B cell (primary cell): ENCODE data around the gene COL4A3. TPM values are rescaled to one million over a fixed set of nuclear protein-coding genes. Genes with fewer than 3 reads are reported as not detected.
"Not testable (repeated sequence)": the region's sequence is repeated elsewhere in the genome, so short reads cannot be mapped to it uniquely, and the experiment has no call there.

ENCODE experiments used
- ATAC-seq: fragments of 200-7000 bp; cut with Tn5 transposase; one replicate; pipeline ENCODE4 v1.10.0; 2021; ENCODE audit warnings: low read depth, mild to moderate bottlenecking, moderate number of reproducible peaks, moderate library complexity
- CTCF ChIA-PET: fragments of 350-600 bp; sonication (Branson Sonifier 250); formaldehyde crosslinking; loops from one replicate; lab custom pipeline; 2021; ENCODE audit warnings: antibody characterized with exemption, inconsistent platforms; lab: Charles Lee
- POLR2A ChIA-PET: fragments of 350-600 bp; sonication (Branson Sonifier 250); formaldehyde crosslinking; loops from one replicate; lab custom pipeline; 2021; ENCODE audit warnings: antibody characterized with exemption; lab: Charles Lee
- DNase-seq: peaks from one replicate; pipeline ENCODE4 v3.0.0; 2013
- H2AFZ ChIP-seq: 2 replicates; pipeline ENCODE4 v1.6.1; 2012; ENCODE audit warnings: mild to moderate bottlenecking, low read depth, low read length; ENCODE audit not compliant: insufficient read depth, poor library complexity, severe bottlenecking
- H3K27ac ChIP-seq, 2 donors: 1 replicate in 1 of 2; 2 replicates in 1 of 2; pipeline ENCODE4 v1.5.1; 2012 to 2013; ENCODE audit warnings: low read length in 2 of 2, mild to moderate bottlenecking in 2 of 2, moderate library complexity in 1 of 2
- H3K27me3 ChIP-seq, 4 experiments: fragments of 200-600 bp in 1 of 4; sonication (generic) in 1 of 4; replicated peaks in 1 of 4; 1 replicate in 2 of 4; 2 replicates in 2 of 4; pipeline versions ENCODE4 v1.6.1 to v1.7.0; 2013 to 2016; ENCODE audit warnings: low read length in 3 of 4, mild to moderate bottlenecking in 2 of 4, mixed read lengths in 1 of 4, moderate library complexity in 1 of 4; ENCODE audit not compliant: insufficient read depth in 4 of 4, control insufficient read depth in 3 of 4; ENCODE audit errors: control extremely low read depth in 1 of 4
- H3K36me3 ChIP-seq, 2 experiments: replicated peaks in 1 of 2; 1 replicate in 1 of 2; 2 replicates in 1 of 2; pipeline versions ENCODE4 v1.6.1 to v1.7.1; 2013; ENCODE audit warnings: low read length in 1 of 2; ENCODE audit not compliant: insufficient read depth in 2 of 2, control insufficient read depth in 1 of 2; ENCODE audit errors: control extremely low read depth in 1 of 2, extremely low read depth in 1 of 2
- H3K4me1 ChIP-seq, 2 donors: fragments of 200-600 bp in 1 of 2; sonication (generic) in 1 of 2; 1 replicate in 1 of 2; 2 replicates in 1 of 2; pipeline versions ENCODE4 v1.5.1 to v1.6.1; 2013 to 2017; ENCODE audit warnings: low read length in 2 of 2; ENCODE audit not compliant: control insufficient read depth in 2 of 2, insufficient read depth in 2 of 2
- H3K4me2 ChIP-seq: replicated peaks from 2 replicates; pipeline ENCODE3; 2012; ENCODE audit warnings: mild to moderate bottlenecking, low read depth, low read length; ENCODE audit not compliant: poor library complexity, severe bottlenecking
- H3K4me3 ChIP-seq, 5 experiments: fragments of 200-600 bp in 1 of 5; sonication (generic) in 1 of 5; 1 replicate in 3 of 5; 2 replicates in 2 of 5; pipeline versions ENCODE4 v1.5.1 to v1.7.0; 2011 to 2016; ENCODE audit warnings: low read length in 4 of 5, mild to moderate bottlenecking in 4 of 5, low read depth in 2 of 5, control low read depth in 1 of 5, moderate library complexity in 1 of 5; ENCODE audit not compliant: insufficient read depth in 1 of 5; ENCODE audit errors: control extremely low read depth in 1 of 5, extremely low read depth in 1 of 5
- H3K79me2 ChIP-seq: fragments of 200-600 bp; sonication (generic); one replicate; pipeline ENCODE4 v1.6.0; 2016; ENCODE audit warnings: low read length; ENCODE audit not compliant: control insufficient read depth, insufficient read depth
- H3K9ac ChIP-seq: fragments of 200-600 bp; sonication (generic); 2 replicates; pipeline ENCODE4 v1.6.1; 2017; ENCODE audit warnings: mild to moderate bottlenecking, low read length, moderate library complexity
- H3K9me3 ChIP-seq, 3 donors: one replicate each; pipeline versions ENCODE4 v1.6.1 to v1.7.1; 2013; ENCODE audit warnings: low read length in 2 of 3; ENCODE audit not compliant: control insufficient read depth in 2 of 3, insufficient read depth in 1 of 3; ENCODE audit errors: control extremely low read depth in 1 of 3
- H4K20me1 ChIP-seq: 2 replicates; pipeline ENCODE4 v1.6.0; 2012; ENCODE audit warnings: mild to moderate bottlenecking, low read length; ENCODE audit not compliant: insufficient read depth, control insufficient read depth, poor library complexity, severe bottlenecking
- H3K27ac Mint-ChIP-seq: one replicate; pipeline ENCODE4 v1.8.0; 2021; ENCODE audit warnings: mixed read lengths
- H3K27me3 Mint-ChIP-seq: one replicate; pipeline ENCODE4 v1.8.0; 2021; ENCODE audit warnings: mixed read lengths
- H3K4me1 Mint-ChIP-seq: one replicate; pipeline ENCODE4 v1.8.0; 2021; ENCODE audit warnings: mixed read lengths
- H3K4me3 Mint-ChIP-seq: one replicate; pipeline ENCODE4 v1.8.0; 2021; ENCODE audit warnings: mixed read lengths
- H3K9me3 Mint-ChIP-seq: one replicate; pipeline ENCODE4 v1.8.0; 2022; ENCODE audit warnings: mixed read lengths; ENCODE audit not compliant: insufficient read depth
- CTCF ChIP-seq: fragments of 200-600 bp; IDR thresholded peaks from one replicate; pipeline ENCODE4 v1.8.0; 2022; ENCODE audit warnings: antibody characterized with exemption, mild to moderate bottlenecking
- EZH2 ChIP-seq: IDR thresholded peaks from 2 replicates; pipeline ENCODE4 v1.6.1; 2012; ENCODE audit warnings: borderline replicate concordance, low read depth, mild to moderate bottlenecking, moderate library complexity, low read length; ENCODE audit not compliant: insufficient read depth, poor library complexity, severe bottlenecking
- WGBS: methylation state at CpG from one replicate; pipeline ENCODE4 v1.1.5; 2013; ENCODE audit warnings: missing lambda C conversion rate; ENCODE audit not compliant: insufficient coverage; 5-methylcytosine and 5-hydroxymethylcytosine counted together
- intact Hi-C: fragments of 100-400 bp; cut with micrococcal nuclease; formaldehyde crosslinking; loops from one replicate; pipeline ENCODE4 v1.10.0; 2022
- polyA plus RNA-seq: library from polyadenylated mRNA; depleted of rRNA; stranded (reverse); fragments of >200 nt; gene quantifications from 2 replicates; pipeline ENCODE4 v1.2.3, GENCODE V29; 2012
- total RNA-seq, 2 donors: library from RNA; stranded (reverse); fragments of 120-200 nt in 1 of 2; gene quantifications; 1 replicate in 1 of 2; 2 replicates in 1 of 2; pipeline versions ENCODE4 v1.2.3 to v1.2.4, GENCODE V29; 2013 to 2022

The COL4A3 gene
- total and polyA plus RNA-seq, 2 donors (not counting 1 experiment from before 2014, with no cell fraction given): 33.4 to 45.9 TPM

DNA sequence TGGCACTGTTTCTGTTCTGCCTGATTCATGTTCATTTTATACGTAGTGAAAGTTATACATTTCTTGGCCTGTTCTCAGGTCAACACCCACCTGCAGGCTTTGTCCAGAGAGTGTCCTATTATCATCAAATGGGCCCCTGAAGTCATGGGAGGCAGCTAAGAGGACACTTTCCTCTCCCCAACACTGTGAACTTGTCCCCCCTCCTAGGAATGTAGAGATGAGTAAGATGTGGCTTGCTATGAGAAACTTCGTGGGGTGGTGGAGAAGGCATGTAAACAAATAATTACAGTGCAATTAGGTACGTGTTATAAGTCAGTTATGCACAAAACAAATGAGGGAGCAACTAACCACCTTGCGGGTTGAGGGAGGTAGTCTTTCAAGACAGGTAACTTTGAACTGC lies 57.9 kb downstream of the COL4A3 start:
- ATAC-seq (no peak), DNase-seq (no peak)
- Histone ChIP-seq H3K9ac (no peak overlapping the region), H4K20me1 (no peaks in the 10 kb centered on the region), H3K79me2 (no peaks in the 10 kb centered on the region), H3K4me3 (no peak overlapping the region), H3K27ac (no peak overlapping the region), H3K9me3 (no peaks in the 10 kb centered on the region), H3K36me3 (no peaks in the 10 kb centered on the region), H3K4me2 (no peak overlapping the region), H3K4me1 (no peaks in the 10 kb centered on the region), H2AFZ (no peak overlapping the region), H3K27me3 (no peaks in the 10 kb centered on the region)
- Mint-ChIP-seq H3K27ac (no peak overlapping the region), H3K4me1 (no peaks in the 10 kb centered on the region), H3K9me3 (no peaks in the 10 kb centered on the region), H3K4me3 (no peak overlapping the region), H3K27me3 (no peaks in the 10 kb centered on the region)
- intact Hi-C loops: no loop called here
- 87% methylated on average over 3 of the region's 4 CpGs for WGBS
- ChIA-PET POLR2A (no interaction called here), CTCF (interaction anchor here (4.1 kb wide), 1 partner anchor 16 kb away, joined by 18 read pairs; no protein-coding TSS in a partner anchor)
- TF ChIP-seq CTCF: no peak
- TF ChIP-seq EZH2: no peak

DNA sequence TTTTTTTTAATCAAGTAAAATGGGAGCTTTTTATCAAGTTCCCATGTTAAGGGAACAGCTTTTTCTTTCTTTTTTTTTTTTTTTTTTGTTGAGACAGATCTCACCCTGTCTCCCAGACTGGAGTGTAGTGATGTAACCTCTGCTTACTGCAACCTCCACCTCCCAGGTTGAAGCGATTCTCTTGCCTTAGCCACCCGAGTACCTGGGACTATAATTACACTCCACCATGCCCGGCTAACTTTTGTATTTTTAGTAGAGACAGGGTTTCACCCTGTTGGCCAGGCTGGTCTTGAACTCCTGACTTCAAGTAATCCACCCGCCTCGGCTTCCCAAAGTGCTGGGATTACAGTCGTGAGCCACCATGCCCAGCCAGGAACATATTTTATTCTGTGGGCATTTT lies 61.2 kb downstream of the COL4A3 start:
- H3K27me3 ChIP-seq, H3K9ac ChIP-seq, H3K27me3 Mint-ChIP-seq, H3K4me3 Mint-ChIP-seq, H3K27ac ChIP-seq, H3K4me3 ChIP-seq, H3K9me3 Mint-ChIP-seq, H3K27ac Mint-ChIP-seq, POLR2A ChIA-PET, ATAC-seq, H3K79me2 ChIP-seq, H4K20me1 ChIP-seq, H3K4me1 ChIP-seq, intact Hi-C loops, H3K4me1 Mint-ChIP-seq, H3K9me3 ChIP-seq, CTCF ChIA-PET, H3K4me2 ChIP-seq, H3K36me3 ChIP-seq, H2AFZ ChIP-seq, DNase-seq: not testable (repeated sequence)
- WGBS: 90% methylated on average over 3 of the region's 6 CpGs
